ENCODE measurements around the gene CMSS1.

CMSS1 gene

GRCh38 chr3:99884484-99884883, 66.8 kb downstream of the CMSS1 start:
- no peak for DNase-seq (ENCODE audit: low spot score)
- no peak for TF ChIP-seq CTCF (IDR thresholded peaks at IDR 0.05)
- Histone ChIP-seq H3K27ac (peak overlapping the region in 1 of 2 donors; percentile 33), H3K4me3 (no peak overlapping the region)

- no peak for TF ChIP-seq CTCF (IDR thresholded peaks at IDR 0.05)
- Histone ChIP-seq H3K27ac (no peak overlapping the region), H3K4me3 (no peak overlapping the region)
- no peak for DNase-seq (ENCODE audit: low spot score)
Observed at GRCh38 chr3:99885085-99885484, 67.4 kb downstream of the CMSS1 start.

GRCh38 chr3:99885851-99886250, 68.2 kb downstream of the CMSS1 start:
- Histone ChIP-seq H3K27ac (no peak overlapping the region), H3K4me3 (no peak overlapping the region)
- TF ChIP-seq CTCF (IDR thresholded peaks at IDR 0.05): no peak
- DNase-seq (ENCODE audit: low spot score): no peak

GRCh38 chr3:99891610-99892285, 74.1 kb downstream of the CMSS1 start:
- H3K4me3 ChIP-seq: no peak overlapping the region
- no peak for DNase-seq (ENCODE audit: low spot score)
- TF ChIP-seq CTCF (IDR thresholded peaks at IDR 0.05): no peak
- H3K27ac ChIP-seq: no peak overlapping the region

GRCh38 chr3:99892332-99892731, 74.7 kb downstream of the CMSS1 start:
- Histone ChIP-seq H3K27ac (no peak overlapping the region), H3K4me3 (no peak overlapping the region)
- no peak for TF ChIP-seq CTCF (IDR thresholded peaks at IDR 0.05)
- no peak for DNase-seq (ENCODE audit: low spot score)

- Histone ChIP-seq H3K4me3 (no peak overlapping the region), H3K27ac (peak overlapping the region in 1 of 2 donors; percentile 39)
- DNase-seq (ENCODE audit: low spot score): no peak
- TF ChIP-seq CTCF (IDR thresholded peaks at IDR 0.05): no peak
Observed at GRCh38 chr3:99895131-99895696, 77.6 kb downstream of the CMSS1 start.
